HepG2 (cell line): Measurements from ENCODE around the gene KCNIP3. TPM values are rescaled to one million over a fixed set of nuclear protein-coding genes. Genes with fewer than 3 reads are reported as not detected.

ENCODE experiments used
- ATAC-seq: fragments of 200-7000 bp; cut with Tn5 transposase; 3 replicates; pipeline ENCODE4 v1.9.1; 2020; ENCODE audit warnings: mild to moderate bottlenecking, moderate library complexity
- BruUV-seq: library from RNA; stranded (reverse); fragments of 400-500 nt; replicated peaks from 2 replicates; lab custom pipeline; 2021; lab: Mats Ljungman, UMichigan
- CTCF ChIA-PET: fragments of 300-600 bp; formaldehyde crosslinking; extraction: SDS; loops from one replicate; lab custom pipeline; 2021; ENCODE audit warnings: low total read pairs, inconsistent platforms, low intra/inter-chr PET ratio; lab: Yijun Ruan, JAX
- POLR2A ChIA-PET: fragments of 350-600 bp; sonication (Branson Sonifier 250); formaldehyde crosslinking; loops from one replicate; lab custom pipeline; 2020; ENCODE audit warnings: antibody characterized with exemption, inconsistent platforms; lab: Yijun Ruan, JAX
- DNase-seq: peaks from one replicate; pipeline ENCODE4 v3.0.0-alpha.2; 2015; ENCODE audit warnings: low spot score
- FAIRE-seq: peaks from 3 replicates; lab custom pipeline; 2011; peaks lifted over from hg19 to GRCh38; lab: Jason Lieb, UNC
- H2AFZ ChIP-seq: one replicate; pipeline ENCODE4 v1.6.1; 2011; ENCODE audit warnings: low read length, inconsistent platforms
- H3K27ac ChIP-seq: fragments of 300-600 bp; 3 replicates; pipeline ENCODE4 v1.8.0; 2011; ENCODE audit warnings: mixed run types, mild to moderate bottlenecking, mixed read lengths, low read length, inconsistent platforms; ENCODE audit not compliant: insufficient read depth; ENCODE audit errors: extremely low read length
- H3K27me3 ChIP-seq, 2 experiments: fragments of 200-600 bp in 1 of 2; 2 replicates in 1 of 2; 3 replicates in 1 of 2; pipeline versions ENCODE4 v1.6.0 to v1.8.0; 2011; ENCODE audit warnings: low read length in 2 of 2, mild to moderate bottlenecking in 2 of 2, moderate library complexity in 2 of 2, inconsistent platforms in 1 of 2; ENCODE audit not compliant: insufficient read depth in 2 of 2, control insufficient read depth in 1 of 2
- H3K36me3 ChIP-seq, 2 experiments: fragments of 200-600 bp in 1 of 2; replicated peaks in 1 of 2; 2 replicates in 1 of 2; 3 replicates in 1 of 2; pipeline versions ENCODE4 v1.5.1 to v1.8.0; 2011; ENCODE audit warnings: low read length in 2 of 2, inconsistent platforms in 1 of 2; ENCODE audit not compliant: insufficient read depth in 2 of 2, control insufficient read depth in 1 of 2
- H3K4me1 ChIP-seq: 2 replicates; pipeline ENCODE4 v1.5.1; 2012; ENCODE audit warnings: low read length, inconsistent platforms; ENCODE audit not compliant: insufficient read depth
- H3K4me2 ChIP-seq: 2 replicates; pipeline ENCODE4 v1.6.0; 2011; ENCODE audit warnings: low read depth, low read length, inconsistent platforms
- H3K4me3 ChIP-seq, 3 experiments: fragments of 200-600 bp in 1 of 3; sonication (generic), shearing (Covaris generic) in 1 of 3; replicated peaks in 1 of 3; 2 replicates each; pipeline ENCODE4 v1.5.1; 2011 to 2016; ENCODE audit warnings: low read length in 3 of 3, inconsistent platforms in 2 of 3, low read depth in 2 of 3, mild to moderate bottlenecking in 2 of 3, control low read depth in 1 of 3, mixed read lengths in 1 of 3; ENCODE audit not compliant: insufficient read depth in 1 of 3
- H3K79me2 ChIP-seq: one replicate; pipeline ENCODE4 v1.6.1; 2011; ENCODE audit warnings: low read length, inconsistent platforms; ENCODE audit not compliant: insufficient read depth
- H3K9ac ChIP-seq: 2 replicates; pipeline ENCODE4 v1.6.0; 2011; ENCODE audit warnings: mild to moderate bottlenecking, low read depth, low read length, inconsistent platforms; ENCODE audit not compliant: insufficient read depth
- H3K9me3 ChIP-seq: 2 replicates; pipeline ENCODE4 v1.5.1; 2012; ENCODE audit warnings: mild to moderate bottlenecking, low read length
- H4K20me1 ChIP-seq: 2 replicates; pipeline ENCODE4 v1.6.0; 2011; ENCODE audit warnings: inconsistent platforms, mild to moderate bottlenecking, low read length, moderate library complexity; ENCODE audit not compliant: insufficient read depth
- BCL6 ChIP-seq: IDR thresholded peaks from 2 replicates; pipeline ENCODE4 v1.6.1; 2016; ENCODE audit warnings: missing genetic modification reagents, missing compliant biosample characterization
- GTF3A ChIP-seq: sonication (generic); formaldehyde crosslinking; conservative IDR thresholded peaks from 2 replicates; pipeline ENCODE4 v1.4.0; 2020; ENCODE audit warnings: mild to moderate bottlenecking, missing genetic modification reagents
- MLLT10 ChIP-seq: sonication (generic); formaldehyde crosslinking; IDR thresholded peaks from 2 replicates; pipeline ENCODE4 v1.4.0; 2020; ENCODE audit warnings: missing genetic modification reagents
- NCOR1 ChIP-seq: fragments of 200-600 bp; sonication (generic); IDR thresholded peaks from 2 replicates; pipeline ENCODE4 v1.7.0; 2017; ENCODE audit warnings: antibody characterized with exemption, low read length, borderline replicate concordance
- PLRG1 ChIP-seq: fragments of 450-650 bp; conservative IDR thresholded peaks from 2 replicates; pipeline ENCODE4 v1.6.1; 2016
- RBFOX2 ChIP-seq: fragments of 200-400 bp; formaldehyde crosslinking; IDR thresholded peaks from 2 replicates; pipeline ENCODE4 v1.6.1; 2017; ENCODE audit warnings: low read depth, mild to moderate bottlenecking, low read length
- RNF2 ChIP-seq: fragments of 450-650 bp; conservative IDR thresholded peaks from 2 replicates; pipeline ENCODE4 v1.6.1; 2016; ENCODE audit warnings: low read depth
- SMYD3 ChIP-seq: sonication (generic); formaldehyde crosslinking; IDR thresholded peaks from 2 replicates; pipeline ENCODE4 v1.8.1; 2023; ENCODE audit warnings: mild to moderate bottlenecking, missing genetic modification reagents
- TP53 ChIP-seq: sonication (generic); formaldehyde crosslinking; conservative IDR thresholded peaks from 2 replicates; pipeline ENCODE4 v1.4.0; 2020; ENCODE audit warnings: missing genetic modification reagents
- ZBTB1 ChIP-seq: sonication (generic); formaldehyde crosslinking; IDR thresholded peaks from 2 replicates; pipeline ENCODE4 v1.4.0; 2020; ENCODE audit warnings: missing genetic modification reagents, borderline replicate concordance
- ZNF772 ChIP-seq: sonication (generic); formaldehyde crosslinking; IDR thresholded peaks from 2 replicates; pipeline ENCODE4 v1.5.0; 2020; ENCODE audit warnings: mild to moderate bottlenecking, missing genetic modification reagents
- WGBS: methylation state at CpG from one replicate; pipeline ENCODE4 v1.1.6; 2017; ENCODE audit warnings: low lambda C conversion rate; 5-methylcytosine and 5-hydroxymethylcytosine counted together
- in situ Hi-C: cut with HindIII; loops from 2 replicates; pipeline ENCODE4 v1.10.0; 2017; ENCODE audit warnings: low pct_unique_long_range_greater_than_20kb; ENCODE audit not compliant: extremely low pct_ligation_motif_present
- intact Hi-C: fragments of 100-400 bp; cut with micrococcal nuclease; formaldehyde crosslinking; loops from one replicate; pipeline ENCODE4 v1.10.0; 2022; ENCODE audit not compliant: unreplicated experiment
- polyA plus RNA-seq, 8 experiments: library from polyadenylated mRNA; depleted of rRNA in 3 of 8; stranded (reverse) in 7 of 8; unstranded in 1 of 8; fragments of >200 nt; fragmentation: Illumina TruSeq in 4 of 8; extraction: Trizol in 4 of 8; gene quantifications; 2 replicates each; pipeline versions ENCODE4 v1.2.1 to v1.2.3, GENCODE V29; 2011 to 2016; ENCODE audit warnings: low read depth in 4 of 8, missing spikeins in 1 of 8, mixed read lengths in 1 of 8; ENCODE audit not compliant: insufficient read depth in 1 of 8
- total RNA-seq, 5 experiments: library from RNA; depleted of rRNA; stranded (reverse); fragments of >200 nt; fragmentation: Illumina TruSeq; extraction: Trizol; gene quantifications; 2 replicates each; pipeline ENCODE4 v1.2.3, GENCODE V29; 2016; ENCODE audit warnings: low read depth in 1 of 5
- TF ChIP-seq, protein P1 (sequence below): sonication (generic); formaldehyde crosslinking; IDR thresholded peaks from 2 replicates; pipeline ENCODE4 v1.8.1; 2023; ENCODE audit warnings: mild to moderate bottlenecking, inconsistent platforms, moderate library complexity, missing genetic modification reagents, borderline replicate concordance
- TF ChIP-seq, protein P2 (sequence below), 2 experiments: sonication (generic) in 1 of 2; formaldehyde crosslinking in 1 of 2; IDR thresholded peaks; 2 replicates each; pipeline versions ENCODE4 v1.4.0 to v1.6.1; 2018 to 2020; ENCODE audit warnings: missing genetic modification reagents in 2 of 2, borderline replicate concordance in 1 of 2, low read depth in 1 of 2, mild to moderate bottlenecking in 1 of 2, missing biosample characterization in 1 of 2
- TF ChIP-seq, protein P3 (sequence below): sonication (generic); formaldehyde crosslinking; IDR thresholded peaks from 2 replicates; pipeline ENCODE4 v1.5.1; 2020; ENCODE audit warnings: mild to moderate bottlenecking, moderate library complexity, missing genetic modification reagents
- TF ChIP-seq, protein P4 (sequence below): sonication (generic); formaldehyde crosslinking; IDR thresholded peaks from 2 replicates; pipeline ENCODE4 v1.4.0; 2020; ENCODE audit warnings: missing genetic modification reagents
- TF ChIP-seq, protein P5 (sequence below): sonication (generic); formaldehyde crosslinking; IDR thresholded peaks from 2 replicates; pipeline ENCODE4 v1.8.0; 2022; ENCODE audit warnings: missing genetic modification reagents, low read depth, mild to moderate bottlenecking, borderline replicate concordance
- TF ChIP-seq, protein P6 (sequence below): IDR thresholded peaks from 2 replicates; pipeline ENCODE4 v1.6.1; 2016; ENCODE audit warnings: missing genetic modification reagents, missing compliant biosample characterization

The KCNIP3 gene
- total and polyA plus RNA-seq, 2 of the 13 experiments (the other 11 are each of a cell fraction or from before 2014, with no cell fraction given), result not detected

DNA sequence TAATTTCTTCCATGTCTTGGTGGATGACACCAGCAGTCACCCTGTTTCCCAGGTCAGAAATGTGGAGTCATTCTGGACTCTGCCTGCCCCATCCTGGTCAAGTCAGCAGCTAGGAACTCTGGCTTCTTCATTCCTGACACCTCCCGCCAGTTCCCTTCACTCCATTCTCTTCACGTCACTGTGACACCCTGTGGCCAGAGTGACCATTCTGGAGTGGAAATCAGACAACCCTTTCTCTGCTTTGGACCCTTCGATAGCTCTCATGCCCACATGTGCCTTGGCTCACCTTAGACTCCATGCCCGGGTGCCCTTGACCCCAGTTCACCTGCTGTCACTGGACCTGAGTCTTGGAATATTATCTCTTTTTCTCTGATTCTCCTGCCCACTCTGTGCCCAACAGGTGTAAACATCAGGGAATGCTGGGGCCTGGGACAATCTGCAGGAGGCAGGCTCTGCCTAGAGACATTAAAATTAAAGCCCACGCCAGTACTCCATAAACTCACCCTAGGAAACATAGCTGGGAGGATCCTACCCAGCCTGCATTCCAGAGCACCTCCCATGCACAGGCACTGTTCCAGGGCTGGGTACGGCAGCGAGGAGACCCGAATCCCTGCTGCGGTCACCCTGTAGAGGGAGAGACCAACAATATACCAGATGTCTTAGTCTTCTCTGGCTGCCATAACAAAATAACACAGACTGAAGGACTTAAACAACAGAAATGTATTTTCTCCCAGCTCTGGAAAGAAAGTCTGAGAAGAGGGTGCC is 64.3 kb downstream of the KCNIP3 start:
- WGBS, result 28% methylated on average over 9 of the region's 9 CpGs
- Histone ChIP-seq H3K4me3 (no peak overlapping the region), H3K4me1 (no peaks in the 10 kb centered on the region), H3K9me3 (no peaks in the 10 kb centered on the region), H3K4me2 (no peak overlapping the region), H3K79me2 (no peaks in the 10 kb centered on the region), H4K20me1 (no peaks in the 10 kb centered on the region), H3K36me3 (no peaks in the 10 kb centered on the region), H3K27me3 (peaks cover 0 to 18% of the 10 kb centered on the region in 2 experiments; a peak in 2 of 5 replicates), H3K9ac (no peak overlapping the region), H3K27ac (no peak overlapping the region), H2AFZ (no peak overlapping the region)
- intact Hi-C loops (no loop called here), in situ Hi-C loops (no loop called here)
- peak; percentile 54; the same call in 2 of the 3 replicates for ATAC-seq
- no peak for FAIRE-seq
- no peak for DNase-seq
- ChIA-PET CTCF (no interaction called here), POLR2A (no interaction called here)
- BruUV-seq, result no TSS peak
- no peak for TF ChIP-seq GTF3A (CRISPR knock-in tag)
- no peak for TF ChIP-seq MLLT10 (CRISPR knock-in tag)
- TF ChIP-seq ZBTB1, result no peak
- TF ChIP-seq NCOR1, result no peak
- TF ChIP-seq, protein P1, sequence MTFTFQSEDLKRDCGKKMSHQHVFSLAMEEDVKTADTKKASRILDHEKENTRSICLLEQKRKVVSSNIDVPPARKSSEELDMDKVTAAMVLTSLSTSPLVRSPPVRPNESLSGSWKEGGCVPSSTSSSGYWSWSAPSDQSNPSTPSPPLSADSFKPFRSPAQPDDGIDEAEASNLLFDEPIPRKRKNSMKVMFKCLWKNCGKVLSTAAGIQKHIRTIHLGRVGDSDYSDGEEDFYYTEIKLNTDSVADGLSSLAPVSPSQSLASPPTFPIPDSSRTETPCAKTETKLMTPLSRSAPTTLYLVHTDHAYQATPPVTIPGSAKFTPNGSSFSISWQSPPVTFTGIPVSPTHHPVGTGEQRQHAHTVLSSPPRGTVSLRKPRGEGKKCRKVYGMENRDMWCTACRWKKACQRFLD (CRISPR knock-in tag), result no peak
- TF ChIP-seq, protein P2, sequence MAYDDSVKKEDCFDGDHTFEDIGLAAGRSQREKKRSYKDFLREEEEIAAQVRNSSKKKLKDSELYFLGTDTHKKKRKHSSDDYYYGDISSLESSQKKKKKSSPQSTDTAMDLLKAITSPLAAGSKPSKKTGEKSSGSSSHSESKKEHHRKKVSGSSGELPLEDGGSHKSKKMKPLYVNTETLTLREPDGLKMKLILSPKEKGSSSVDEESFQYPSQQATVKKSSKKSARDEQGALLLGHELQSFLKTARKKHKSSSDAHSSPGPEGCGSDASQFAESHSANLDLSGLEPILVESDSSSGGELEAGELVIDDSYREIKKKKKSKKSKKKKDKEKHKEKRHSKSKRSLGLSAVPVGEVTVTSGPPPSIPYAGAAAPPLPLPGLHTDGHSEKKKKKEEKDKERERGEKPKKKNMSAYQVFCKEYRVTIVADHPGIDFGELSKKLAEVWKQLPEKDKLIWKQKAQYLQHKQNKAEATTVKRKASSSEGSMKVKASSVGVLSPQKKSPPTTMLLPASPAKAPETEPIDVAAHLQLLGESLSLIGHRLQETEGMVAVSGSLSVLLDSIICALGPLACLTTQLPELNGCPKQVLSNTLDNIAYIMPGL (CRISPR knock-in tag; IDR thresholded peaks at IDR 0.05; ENCODE audit: borderline replicate concordance in 1 of 2, low read depth in 1 of 2), result no peak
- no peak for TF ChIP-seq RNF2
- no peak for TF ChIP-seq SMYD3 (CRISPR knock-in tag)
- TF ChIP-seq, protein P3, sequence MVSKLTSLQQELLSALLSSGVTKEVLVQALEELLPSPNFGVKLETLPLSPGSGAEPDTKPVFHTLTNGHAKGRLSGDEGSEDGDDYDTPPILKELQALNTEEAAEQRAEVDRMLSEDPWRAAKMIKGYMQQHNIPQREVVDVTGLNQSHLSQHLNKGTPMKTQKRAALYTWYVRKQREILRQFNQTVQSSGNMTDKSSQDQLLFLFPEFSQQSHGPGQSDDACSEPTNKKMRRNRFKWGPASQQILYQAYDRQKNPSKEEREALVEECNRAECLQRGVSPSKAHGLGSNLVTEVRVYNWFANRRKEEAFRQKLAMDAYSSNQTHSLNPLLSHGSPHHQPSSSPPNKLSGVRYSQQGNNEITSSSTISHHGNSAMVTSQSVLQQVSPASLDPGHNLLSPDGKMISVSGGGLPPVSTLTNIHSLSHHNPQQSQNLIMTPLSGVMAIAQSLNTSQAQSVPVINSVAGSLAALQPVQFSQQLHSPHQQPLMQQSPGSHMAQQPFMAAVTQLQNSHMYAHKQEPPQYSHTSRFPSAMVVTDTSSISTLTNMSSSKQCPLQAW (CRISPR knock-in tag), result no peak
- TF ChIP-seq ZNF772 (CRISPR knock-in tag), result no peak
- no peak for TF ChIP-seq RBFOX2
- TF ChIP-seq PLRG1, result no peak
- TF ChIP-seq, protein P4, sequence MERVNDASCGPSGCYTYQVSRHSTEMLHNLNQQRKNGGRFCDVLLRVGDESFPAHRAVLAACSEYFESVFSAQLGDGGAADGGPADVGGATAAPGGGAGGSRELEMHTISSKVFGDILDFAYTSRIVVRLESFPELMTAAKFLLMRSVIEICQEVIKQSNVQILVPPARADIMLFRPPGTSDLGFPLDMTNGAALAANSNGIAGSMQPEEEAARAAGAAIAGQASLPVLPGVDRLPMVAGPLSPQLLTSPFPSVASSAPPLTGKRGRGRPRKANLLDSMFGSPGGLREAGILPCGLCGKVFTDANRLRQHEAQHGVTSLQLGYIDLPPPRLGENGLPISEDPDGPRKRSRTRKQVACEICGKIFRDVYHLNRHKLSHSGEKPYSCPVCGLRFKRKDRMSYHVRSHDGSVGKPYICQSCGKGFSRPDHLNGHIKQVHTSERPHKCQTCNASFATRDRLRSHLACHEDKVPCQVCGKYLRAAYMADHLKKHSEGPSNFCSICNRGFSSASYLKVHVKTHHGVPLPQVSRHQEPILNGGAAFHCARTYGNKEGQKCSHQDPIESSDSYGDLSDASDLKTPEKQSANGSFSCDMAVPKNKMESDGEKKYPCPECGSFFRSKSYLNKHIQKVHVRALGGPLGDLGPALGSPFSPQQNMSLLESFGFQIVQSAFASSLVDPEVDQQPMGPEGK (CRISPR knock-in tag), result no peak
- no peak for TF ChIP-seq BCL6 (CRISPR knock-in tag)
- no peak for TF ChIP-seq TP53 (CRISPR knock-in tag)
- TF ChIP-seq, protein P5, sequence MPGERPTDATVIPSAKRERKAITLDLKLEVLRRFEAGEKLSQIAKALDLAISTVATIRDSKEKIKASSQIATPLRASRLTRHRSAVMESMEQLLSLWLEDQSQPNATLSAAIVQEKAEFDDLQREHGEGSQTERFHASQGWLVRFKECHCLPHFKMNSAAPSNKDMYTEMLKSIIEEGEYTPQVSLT (CRISPR knock-in tag), result no peak
- TF ChIP-seq, protein P6, sequence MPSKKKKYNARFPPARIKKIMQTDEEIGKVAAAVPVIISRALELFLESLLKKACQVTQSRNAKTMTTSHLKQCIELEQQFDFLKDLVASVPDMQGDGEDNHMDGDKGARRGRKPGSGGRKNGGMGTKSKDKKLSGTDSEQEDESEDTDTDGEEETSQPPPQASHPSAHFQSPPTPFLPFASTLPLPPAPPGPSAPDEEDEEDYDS (CRISPR knock-in tag), result no peak
